Central memory CD4-positive, alpha-beta T cell (primary cell): ENCODE data around the gene CAMK2N2.
"Not testable (repeated sequence)": the region's sequence is repeated elsewhere in the genome, so short reads cannot be mapped to it uniquely, and the experiment has no call there.

Experiments used
- DNase-seq: peaks from one replicate; pipeline ENCODE4 v3.0.0; 2022

CAMK2N2 gene

GRCh38 chr3:184272269-184272668 lies 10.9 kb upstream of the CAMK2N2 start:
- no peak for DNase-seq

GRCh38 chr3:184267249-184267648 lies 5.9 kb upstream of the CAMK2N2 start:
- DNase-seq = not testable (repeated sequence)

- DNase-seq = no peak
These were observed 1.4 kb upstream of the CAMK2N2 start for GRCh38 chr3:184262764-184263179.

GRCh38 chr3:184261854-184262763 lies 756 bp upstream of the CAMK2N2 start:
- peak; percentile 16 for DNase-seq

- DNase-seq = peak; percentile 2
These were observed 556 bp downstream of the CAMK2N2 start for GRCh38 chr3:184260724-184261269.

DNA sequence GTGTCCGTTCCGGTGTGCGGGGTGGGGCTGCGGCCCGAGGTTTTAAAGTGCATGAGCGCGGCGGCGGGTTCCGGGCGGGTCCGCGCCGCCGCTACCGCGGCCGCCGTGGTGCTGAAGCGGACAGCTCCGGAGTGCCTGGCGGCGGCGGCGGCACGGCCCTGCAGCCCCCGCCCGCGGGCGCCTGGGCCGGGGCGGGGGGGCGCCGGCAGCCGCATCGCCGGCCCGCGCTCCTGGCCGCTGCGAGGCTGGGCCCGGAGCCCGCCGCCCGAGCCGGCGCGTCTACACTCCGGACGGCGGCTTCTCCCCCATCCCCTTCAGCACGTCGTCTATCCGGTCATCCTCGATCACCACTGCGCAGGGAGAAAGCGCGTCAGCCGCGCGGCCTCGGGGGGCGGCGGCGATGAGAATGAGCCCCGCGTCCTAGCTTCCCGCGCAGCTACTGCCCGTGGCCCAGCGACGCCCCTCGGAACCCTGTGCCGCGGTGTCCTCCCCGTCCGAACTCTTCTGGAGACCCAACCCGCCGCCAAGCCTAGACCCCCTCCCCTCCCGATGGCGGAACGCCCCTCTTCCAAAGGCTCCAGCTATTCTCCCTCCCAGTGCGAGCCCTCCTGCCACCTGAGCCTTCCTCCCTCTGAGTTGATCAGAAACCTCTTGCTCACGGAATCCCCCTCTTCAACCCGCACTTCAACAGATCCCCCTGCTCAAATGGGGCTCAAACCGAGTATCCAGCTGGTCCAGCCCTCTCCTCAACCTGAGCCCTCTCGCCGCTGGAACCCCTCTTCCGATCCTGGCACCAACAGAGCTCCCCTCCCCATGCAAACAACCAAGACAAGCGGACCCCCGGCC lies 1.3 kb downstream of the CAMK2N2 start:
- DNase-seq = peak; percentile 32

DNA sequence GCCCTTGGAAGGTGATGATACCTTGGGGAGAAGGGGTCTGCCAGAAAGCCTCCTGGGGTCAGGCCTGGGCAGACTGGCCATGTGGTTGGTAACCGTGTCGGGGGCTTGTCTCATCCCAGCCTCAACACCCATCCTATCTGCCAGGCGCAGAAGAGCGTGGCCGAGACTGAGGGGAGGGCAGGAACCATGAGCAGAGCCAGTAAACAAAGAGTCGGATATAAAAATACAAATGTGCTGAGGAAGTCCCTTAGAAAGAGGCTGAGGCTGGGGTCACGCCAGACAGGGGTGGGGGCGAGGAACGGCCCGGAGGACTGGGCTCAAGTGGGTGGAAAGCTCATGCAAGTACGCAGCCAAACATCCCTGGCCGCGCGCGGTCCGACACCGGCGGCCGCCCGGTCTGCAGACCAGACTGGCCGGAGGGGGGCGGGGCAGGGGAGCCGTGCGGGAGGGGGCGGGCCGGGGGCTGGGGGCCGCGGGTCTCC lies 1.9 kb downstream of the CAMK2N2 start:
- DNase-seq = no peak

- no peak for DNase-seq
These were observed 2.4 kb downstream of the CAMK2N2 start for GRCh38 chr3:184258926-184259325.

- no peak for DNase-seq
These were observed 4.1 kb downstream of the CAMK2N2 start for GRCh38 chr3:184257083-184257915.

- no peak for DNase-seq
These were observed 5.9 kb downstream of the CAMK2N2 start for GRCh38 chr3:184255291-184256039.

GRCh38 chr3:184250167-184250828 lies 11.1 kb downstream of the CAMK2N2 start:
- peak; percentile 83 for DNase-seq

- peak; percentile 95 for DNase-seq
These were observed 11.8 kb downstream of the CAMK2N2 start, which contains the start of gene EEF1AKMT4 for GRCh38 chr3:184249412-184250166. Gene EEF1AKMT4 (plus strand): TSS chr3:184249672. CDS start chr3:184249695, 23 bp downstream.

- DNase-seq = peak; percentile 80
These were observed 12.6 kb downstream of the CAMK2N2 start, which contains the start of gene ALG3 for GRCh38 chr3:184248454-184249411. Gene ALG3 (minus strand): TSS chr3:184248962. CDS start chr3:184248940, 22 bp downstream.

- no peak for DNase-seq
These were observed 19.1 kb downstream of the CAMK2N2 start for GRCh38 chr3:184242297-184242685.

GRCh38 chr3:184241447-184242296 lies 19.7 kb downstream of the CAMK2N2 start:
- no peak for DNase-seq

GRCh38 chr3:184241141-184241446 lies 20.3 kb downstream of the CAMK2N2 start:
- DNase-seq = no peak

DNA sequence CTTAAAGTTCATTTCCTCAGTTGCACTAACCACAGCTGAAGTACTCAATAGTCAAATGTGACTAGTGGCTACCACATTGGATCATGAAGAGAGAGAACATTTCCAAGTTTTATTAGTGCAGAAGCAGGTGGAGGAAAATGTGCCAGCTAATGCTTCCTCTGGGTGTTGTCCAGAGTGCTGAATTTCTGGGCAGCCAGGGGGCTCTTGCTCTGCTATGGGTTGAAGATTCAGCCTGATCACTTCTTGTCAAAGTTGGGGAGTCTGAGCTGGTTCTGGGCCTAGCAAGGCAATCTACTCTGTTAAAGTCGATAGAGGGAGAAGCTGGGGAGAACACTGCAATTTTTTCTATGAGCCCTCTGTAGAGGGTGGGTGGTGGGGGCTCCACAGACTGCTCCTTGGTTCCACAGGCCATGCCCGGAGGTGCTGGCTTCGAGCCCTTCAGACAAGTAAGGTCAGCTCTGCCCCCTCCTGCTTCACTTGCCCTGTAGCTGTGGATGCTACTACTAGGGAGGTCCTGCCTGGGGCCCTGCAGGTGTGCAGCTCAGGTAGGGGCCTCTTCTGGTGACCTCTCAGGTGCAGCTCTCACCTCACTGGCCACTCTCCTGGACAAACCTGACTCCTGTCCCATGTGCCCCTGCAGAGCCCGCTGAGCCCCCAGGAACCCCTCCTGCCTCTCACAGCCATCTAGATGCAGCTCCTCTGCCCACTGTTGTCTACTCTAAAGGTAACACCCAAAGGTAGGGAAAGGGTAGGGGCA lies 20.8 kb downstream of the CAMK2N2 start:
- no peak for DNase-seq
